ENCODE results near the gene SHC2. TPM values are rescaled to one million over a fixed set of nuclear protein-coding genes. Genes with fewer than 3 reads are reported as not detected.

SHC2 gene
- total RNA-seq, 4 donors from 2014 or later: 7.3 to 20.2 (median 8.9) TPM

DNA sequence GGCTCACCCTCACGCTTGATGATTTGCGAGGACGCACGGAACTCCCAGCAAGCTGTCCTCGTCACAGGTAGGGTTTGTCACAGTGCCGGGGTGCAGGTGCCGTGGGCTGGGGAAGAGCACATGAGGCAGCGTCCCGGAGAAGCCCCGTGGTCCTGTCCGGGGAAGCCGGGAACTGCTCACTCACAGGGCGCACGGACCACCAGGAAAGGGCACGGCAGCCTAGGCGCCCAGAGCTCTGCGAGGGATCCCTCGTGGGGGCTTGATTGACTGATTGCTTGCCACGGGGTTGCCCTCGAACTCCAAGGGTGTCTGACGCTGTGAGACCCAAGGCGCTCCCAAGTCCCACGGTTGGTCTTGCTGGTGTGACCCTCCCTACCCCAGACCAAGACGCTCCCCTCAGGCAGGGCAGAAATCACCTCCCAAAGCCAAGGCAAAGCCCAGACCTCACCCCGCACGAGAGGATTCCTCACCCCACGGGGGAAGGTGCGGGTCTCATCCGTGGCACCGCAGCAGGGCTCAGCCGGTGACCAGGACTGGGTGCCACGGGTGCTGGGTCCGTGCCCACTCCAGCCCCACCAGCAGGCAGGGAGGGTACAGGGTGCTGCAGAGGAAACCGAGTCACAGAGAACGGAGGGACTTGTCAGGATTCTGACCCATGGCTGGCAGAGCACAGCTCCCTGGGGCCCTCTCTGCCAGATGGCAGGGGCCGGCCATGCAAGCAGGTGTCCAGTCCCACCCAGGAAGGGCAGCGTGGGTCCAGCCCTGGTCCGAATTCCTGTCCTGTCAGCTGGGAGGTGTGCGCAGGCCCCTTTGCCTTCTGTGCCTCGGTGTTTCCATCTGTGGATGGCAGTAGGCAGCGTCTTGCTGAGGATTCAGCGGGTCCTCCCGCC is 59.6 kb downstream of the SHC2 start:
- TF ChIP-seq CTCF (IDR thresholded peaks at IDR 0.05; ENCODE audit: low read depth): no peak

DNA sequence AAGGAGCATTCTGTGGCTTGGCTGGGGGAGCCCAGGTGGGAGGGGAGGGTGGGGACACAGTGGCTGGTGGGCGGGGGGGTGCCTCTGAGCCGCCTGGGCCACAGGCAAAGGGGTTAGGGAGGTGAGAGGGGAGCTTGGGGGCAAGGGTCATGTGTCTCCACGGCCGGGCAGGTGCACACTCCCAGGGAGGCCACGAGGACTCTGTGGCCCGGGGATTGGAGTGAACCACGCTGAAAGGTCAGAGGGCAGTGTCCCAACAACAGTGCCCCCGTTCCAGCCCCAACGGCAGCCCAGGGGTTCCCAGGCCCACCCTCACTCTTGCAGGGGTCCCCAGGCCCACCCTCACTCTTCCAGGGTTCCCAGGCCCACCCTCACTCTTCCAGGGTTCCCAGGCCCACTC is 61.5 kb downstream of the SHC2 start:
- no peak for TF ChIP-seq CTCF (IDR thresholded peaks at IDR 0.05; ENCODE audit: low read depth)

GRCh38 chr19:398719-399118 is 62.1 kb downstream of the SHC2 start:
- TF ChIP-seq CTCF (IDR thresholded peaks at IDR 0.05; ENCODE audit: low read depth): no peak

DNA sequence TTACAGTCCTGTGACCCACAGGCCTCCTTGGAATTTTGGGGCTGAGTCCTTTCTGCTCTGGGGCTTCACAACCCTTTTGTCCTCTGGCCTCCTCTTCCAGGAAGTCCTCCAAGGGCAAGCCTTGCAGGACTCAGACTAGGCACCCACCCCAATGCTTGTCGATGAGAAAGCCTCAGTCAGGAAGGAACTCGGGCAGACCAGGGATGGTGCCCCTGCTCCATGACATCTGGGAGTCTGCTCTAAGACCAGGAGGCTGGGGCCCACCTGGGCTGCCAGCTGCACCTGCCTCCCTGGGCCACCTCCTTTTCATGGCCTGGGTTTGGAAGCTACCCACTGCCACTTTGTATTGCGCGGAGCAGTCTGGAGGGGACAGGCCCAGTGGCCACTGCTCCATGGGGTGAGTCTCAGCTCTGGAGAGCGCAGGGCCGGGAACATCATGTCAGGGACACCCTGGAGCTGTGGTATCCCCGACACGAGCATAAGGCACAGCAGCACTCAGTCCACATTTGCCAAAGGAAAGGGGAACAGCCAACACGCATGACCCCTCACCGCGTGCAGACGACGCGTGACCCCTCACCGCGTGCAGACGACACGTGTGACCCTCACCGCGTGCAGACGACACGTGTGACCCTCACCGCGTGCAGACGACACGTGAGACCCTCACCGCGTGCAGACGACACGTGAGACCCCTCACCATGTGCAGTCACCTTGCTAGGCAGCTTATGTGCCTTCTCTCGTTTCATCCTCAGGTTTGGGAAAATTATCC is 62.7 kb downstream of the SHC2 start:
- no peak for TF ChIP-seq CTCF (IDR thresholded peaks at IDR 0.05; ENCODE audit: low read depth)

DNA sequence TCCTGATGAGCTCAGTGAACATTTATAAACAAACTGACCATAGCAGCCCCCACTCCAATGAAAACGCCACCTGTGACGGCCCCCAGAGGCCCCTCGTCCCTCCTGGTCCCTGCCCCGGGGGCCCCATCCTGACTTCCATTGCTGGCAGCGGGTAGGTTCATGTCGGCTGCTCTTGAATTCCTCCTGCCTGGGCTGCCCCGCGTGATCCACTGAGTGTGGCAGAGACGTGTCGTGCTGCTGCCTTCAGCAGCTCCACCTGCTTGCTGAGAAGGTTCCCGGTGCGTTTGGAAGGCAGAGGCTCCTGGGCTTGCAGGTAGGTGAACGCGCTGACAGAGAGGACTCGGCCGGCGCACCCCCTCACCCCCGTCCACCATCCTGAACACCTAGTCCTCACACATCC is 63.5 kb downstream of the SHC2 start:
- no peak for TF ChIP-seq CTCF (IDR thresholded peaks at IDR 0.05; ENCODE audit: low read depth)

DNA sequence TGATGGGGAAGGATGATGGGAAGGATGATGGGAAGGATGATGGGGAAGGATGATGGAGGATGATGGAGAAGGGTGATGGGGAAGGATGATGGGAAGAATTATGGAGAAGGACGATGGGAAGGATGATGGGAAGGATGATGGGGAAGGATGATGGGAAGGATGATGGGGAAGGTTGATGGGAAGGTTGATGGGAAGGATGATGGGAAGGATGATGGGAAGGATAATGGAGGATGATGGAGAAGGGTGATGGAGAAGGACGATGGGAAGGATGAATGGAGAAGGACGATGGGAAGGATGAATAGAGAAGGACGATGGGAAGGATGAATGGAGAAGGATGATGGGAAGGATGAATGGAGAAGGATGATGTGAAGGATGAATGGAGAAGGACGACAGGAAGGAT is 65.4 kb downstream of the SHC2 start:
- no peak for TF ChIP-seq CTCF (IDR thresholded peaks at IDR 0.05; ENCODE audit: low read depth)

DNA sequence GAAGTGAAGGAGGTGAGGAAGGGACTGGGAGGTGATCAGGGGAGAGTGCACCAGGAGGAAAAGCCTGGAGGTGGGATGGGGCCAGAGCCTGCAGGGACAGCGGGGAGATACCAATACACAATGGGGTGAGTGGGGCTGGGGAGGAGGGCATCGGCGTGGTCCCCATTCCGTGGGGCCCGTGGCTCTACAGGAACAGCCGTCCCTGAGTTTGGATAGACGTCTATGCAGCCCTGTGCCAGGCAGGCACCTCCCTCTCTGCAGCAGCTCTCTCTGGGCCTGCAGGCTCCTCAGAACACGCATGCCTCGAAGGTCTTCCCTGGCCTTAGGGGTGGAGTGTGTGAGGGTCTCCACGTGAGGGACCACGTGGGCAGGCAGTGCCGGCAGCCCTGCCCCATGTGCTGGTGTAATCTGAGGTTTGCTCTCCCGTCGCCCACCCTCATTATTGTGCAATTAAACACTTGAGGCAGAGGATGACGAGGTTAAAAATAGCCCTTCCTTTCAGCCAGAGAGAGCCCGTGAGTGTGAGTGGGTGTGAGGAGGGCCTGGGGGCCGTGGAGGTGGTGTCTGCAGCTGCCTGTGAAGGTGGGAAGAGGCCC is 68.4 kb downstream of the SHC2 start:
- no peak for TF ChIP-seq CTCF (IDR thresholded peaks at IDR 0.05; ENCODE audit: low read depth)
